Right atrium auricular region (tissue), 2 donors: ENCODE results near the gene PTGDS. TPM values are rescaled to one million over a fixed set of nuclear protein-coding genes. Genes with fewer than 3 reads are reported as not detected.

Experiments used
- DNase-seq: peaks from one replicate; pipeline ENCODE4 v3.0.0-alpha.2; 2019; ENCODE audit warnings: low spot score
- H3K27ac ChIP-seq, 2 donors: fragments of 200-600 bp; sonication (generic); 1 replicate in 1 of 2; 2 replicates in 1 of 2; pipeline ENCODE4 v1.5.1; 2016 to 2019
- H3K27me3 ChIP-seq, 2 donors: fragments of 200-600 bp; sonication (generic); one replicate each; pipeline versions ENCODE4 v1.5.1 to v1.6.0; 2017 to 2019
- H3K36me3 ChIP-seq: fragments of 200-600 bp; sonication (generic); one replicate; pipeline ENCODE4 v1.5.1; 2016
- H3K4me1 ChIP-seq, 2 donors: fragments of 200-600 bp; sonication (generic); one replicate each; pipeline versions ENCODE4 v1.5.1 to v1.6.0; 2017 to 2019
- H3K4me3 ChIP-seq, 2 donors: fragments of 200-600 bp; sonication (generic); 1 replicate in 1 of 2; 2 replicates in 1 of 2; pipeline ENCODE4 v1.5.1; 2017 to 2019; ENCODE audit warnings: mild to moderate bottlenecking in 1 of 2, moderate library complexity in 1 of 2
- H3K9me3 ChIP-seq, 2 donors: fragments of 200-600 bp; sonication (generic); one replicate each; pipeline ENCODE4 v1.5.1; 2019
- CTCF ChIP-seq, 2 donors: fragments of 200-600 bp; sonication (generic); IDR thresholded peaks; one replicate each; pipeline ENCODE4 v1.5.1; 2019; ENCODE audit warnings: antibody characterized with exemption in 2 of 2
- total RNA-seq, 2 donors: library from RNA; depleted of rRNA; stranded (reverse); fragments of >200 nt; gene quantifications; one replicate each; pipeline ENCODE4 v1.1.0, GENCODE V29; 2016

The PTGDS gene
- total RNA-seq, 2 donors from 2014 or later = 1,799 to 2,426 TPM

- Histone ChIP-seq H3K4me3 (peak within 1 kb of the TSS; percentile 65 to 78), H3K27ac (peak within 1 kb of the TSS; percentile 78 to 88), H3K4me1 (peaks cover 0 to 55% of the 10 kb centered on the region in 2 donors), H3K27me3 (no peaks in the 10 kb centered on the region), H3K9me3 (no peaks in the 10 kb centered on the region), H3K36me3 (no peaks in the 10 kb centered on the region)
- DNase-seq = peak; percentile 89
- no peak for TF ChIP-seq CTCF (IDR thresholded peaks at IDR 0.05)
Observed at GRCh38 chr9:136991993-136992818, 14.9 kb downstream of the PTGDS start, which contains the start of gene PAXX. Gene PAXX, plus strand, starts transcription at chr9:136992422. Its CDS starts 22 bp downstream, at chr9:136992444.

- Histone ChIP-seq H3K9me3 (no peaks in the 10 kb centered on the region), H3K27me3 (no peaks in the 10 kb centered on the region), H3K4me1 (peaks cover 0 to 55% of the 10 kb centered on the region in 2 donors), H3K36me3 (no peaks in the 10 kb centered on the region), H3K4me3 (peak overlapping the region; percentile 65 to 78), H3K27ac (peak overlapping the region; percentile 78 to 88)
- DNase-seq = no peak
- TF ChIP-seq CTCF (IDR thresholded peaks at IDR 0.05) = no peak
Observed at GRCh38 chr9:136992819-136993369, 15.6 kb downstream of the PTGDS start.

GRCh38 chr9:136994180-136994887 lies 17.0 kb downstream of the PTGDS start:
- Histone ChIP-seq H3K9me3 (no peaks in the 10 kb centered on the region), H3K27me3 (no peaks in the 10 kb centered on the region), H3K27ac (no peak overlapping the region), H3K4me1 (peaks cover 0 to 55% of the 10 kb centered on the region in 2 donors), H3K4me3 (peak overlapping the region in 1 of 2 donors; percentile 33), H3K36me3 (no peaks in the 10 kb centered on the region)
- TF ChIP-seq CTCF (IDR thresholded peaks at IDR 0.05) = no peak
- DNase-seq = no peak

DNA sequence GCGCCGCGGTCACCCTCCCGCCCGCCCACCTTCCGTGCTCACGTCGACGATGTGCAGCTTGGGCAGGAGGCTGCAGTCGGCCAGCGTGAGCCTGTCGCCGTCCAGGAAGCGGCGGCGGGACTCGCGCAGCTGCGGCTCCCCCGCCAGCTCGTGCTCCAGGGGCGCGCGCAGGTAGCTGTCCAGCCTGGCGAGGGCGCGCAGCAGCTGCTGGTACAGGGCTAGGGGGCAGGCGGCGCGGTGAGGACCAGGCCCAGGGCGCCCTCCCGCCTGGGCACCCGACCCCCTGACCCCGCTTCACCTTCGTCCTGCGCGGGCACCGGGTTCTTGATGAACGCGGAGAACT lies 17.6 kb downstream of the PTGDS start:
- peaks cover 0 to 55% of the 10 kb centered on the region in 2 donors for H3K4me1 ChIP-seq
- H3K27me3 ChIP-seq = no peaks in the 10 kb centered on the region
- H3K36me3 ChIP-seq = no peaks in the 10 kb centered on the region
- no peaks in the 10 kb centered on the region for H3K9me3 ChIP-seq
- H3K27ac ChIP-seq = no peak overlapping the region
- peak overlapping the region in 1 of 2 donors; percentile 33 for H3K4me3 ChIP-seq
- TF ChIP-seq CTCF (IDR thresholded peaks at IDR 0.05) = no peak
- DNase-seq = no peak

DNA sequence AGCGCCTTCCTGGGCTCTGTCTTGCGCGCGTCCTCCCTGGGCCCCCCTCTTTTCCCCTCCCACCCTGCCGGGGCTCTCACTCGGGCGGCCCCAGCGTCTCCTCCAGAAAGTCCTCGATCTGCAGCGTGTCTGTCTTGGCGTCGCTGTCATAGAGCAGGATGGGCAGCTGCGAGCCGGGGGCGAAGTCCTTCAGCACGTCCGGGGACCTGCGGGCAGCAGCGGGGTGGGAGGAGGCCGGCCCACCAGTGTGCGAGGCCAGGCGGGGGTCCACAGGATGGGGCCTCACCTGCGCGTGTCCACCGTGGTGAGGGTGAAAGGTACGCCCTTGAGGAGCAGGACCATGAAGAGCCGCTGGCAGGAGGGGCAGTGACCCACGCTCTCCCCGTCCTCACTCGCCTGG lies 18.1 kb downstream of the PTGDS start:
- no peak overlapping the region for H3K27ac ChIP-seq
- peak overlapping the region in 1 of 2 donors; percentile 33 for H3K4me3 ChIP-seq
- no peaks in the 10 kb centered on the region for H3K36me3 ChIP-seq
- H3K9me3 ChIP-seq = no peaks in the 10 kb centered on the region
- H3K27me3 ChIP-seq = no peaks in the 10 kb centered on the region
- no peak for TF ChIP-seq CTCF (IDR thresholded peaks at IDR 0.05)
- DNase-seq = no peak
- peaks cover 0 to 55% of the 10 kb centered on the region in 2 donors for H3K4me1 ChIP-seq
